ENCODE measurements around the gene GIPR. TPM values are rescaled to one million over a fixed set of nuclear protein-coding genes. Genes with fewer than 3 reads are reported as not detected.
A peak's percentile ranks its signal among the peaks of the same experiment; 100 is the strongest.

Gene GIPR
- total and polyA plus RNA-seq, 3 donors from 2014 or later = 0.16 to 0.74 (median 0.50) TPM

DNA sequence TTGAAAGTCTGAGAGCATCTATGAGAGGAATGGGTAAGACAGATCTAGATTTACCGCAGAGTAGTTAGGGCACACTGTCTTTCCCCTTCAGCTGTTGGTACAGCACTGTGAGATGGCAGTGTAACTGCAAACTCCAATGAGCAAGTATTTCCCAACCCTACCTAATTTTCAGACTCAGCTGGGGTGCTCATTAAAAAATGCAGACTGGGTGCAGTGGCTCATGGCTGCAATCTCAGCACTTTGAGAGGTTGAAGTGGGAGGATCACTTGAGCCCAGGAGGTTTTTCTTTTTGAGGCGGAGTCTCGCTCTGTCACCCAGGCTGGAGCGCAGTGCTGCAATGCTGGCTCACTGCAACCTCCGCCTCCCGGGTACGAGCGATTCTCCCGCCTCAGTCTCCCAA is 37.1 kb downstream of the GIPR start:
- intact Hi-C loops (cut with DNase I; ENCODE audit: low total_unique reads) = no loop called here
- Histone ChIP-seq H3K27me3 (no peaks in the 10 kb centered on the region), H3K36me3 (ENCODE audit: low read depth, missing control alignments) (no peaks in the 10 kb centered on the region), H3K4me1 (no peaks in the 10 kb centered on the region), H3K4me3 (no peak overlapping the region), H3K9me3 (no peaks in the 10 kb centered on the region), H3K27ac (no peak overlapping the region)
- TF ChIP-seq POLR2A (IDR thresholded peaks at IDR 0.05) = no peak
- TF ChIP-seq, protein P1, sequence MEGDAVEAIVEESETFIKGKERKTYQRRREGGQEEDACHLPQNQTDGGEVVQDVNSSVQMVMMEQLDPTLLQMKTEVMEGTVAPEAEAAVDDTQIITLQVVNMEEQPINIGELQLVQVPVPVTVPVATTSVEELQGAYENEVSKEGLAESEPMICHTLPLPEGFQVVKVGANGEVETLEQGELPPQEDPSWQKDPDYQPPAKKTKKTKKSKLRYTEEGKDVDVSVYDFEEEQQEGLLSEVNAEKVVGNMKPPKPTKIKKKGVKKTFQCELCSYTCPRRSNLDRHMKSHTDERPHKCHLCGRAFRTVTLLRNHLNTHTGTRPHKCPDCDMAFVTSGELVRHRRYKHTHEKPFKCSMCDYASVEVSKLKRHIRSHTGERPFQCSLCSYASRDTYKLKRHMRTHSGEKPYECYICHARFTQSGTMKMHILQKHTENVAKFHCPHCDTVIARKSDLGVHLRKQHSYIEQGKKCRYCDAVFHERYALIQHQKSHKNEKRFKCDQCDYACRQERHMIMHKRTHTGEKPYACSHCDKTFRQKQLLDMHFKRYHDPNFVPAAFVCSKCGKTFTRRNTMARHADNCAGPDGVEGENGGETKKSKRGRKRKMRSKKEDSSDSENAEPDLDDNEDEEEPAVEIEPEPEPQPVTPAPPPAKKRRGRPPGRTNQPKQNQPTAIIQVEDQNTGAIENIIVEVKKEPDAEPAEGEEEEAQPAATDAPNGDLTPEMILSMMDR (IDR thresholded peaks at IDR 0.05) = no peak
- 88 to 89% methylated on average over 9 of the region's 9 CpGs for WGBS, 2 donors
- no peak for DNase-seq

DNA sequence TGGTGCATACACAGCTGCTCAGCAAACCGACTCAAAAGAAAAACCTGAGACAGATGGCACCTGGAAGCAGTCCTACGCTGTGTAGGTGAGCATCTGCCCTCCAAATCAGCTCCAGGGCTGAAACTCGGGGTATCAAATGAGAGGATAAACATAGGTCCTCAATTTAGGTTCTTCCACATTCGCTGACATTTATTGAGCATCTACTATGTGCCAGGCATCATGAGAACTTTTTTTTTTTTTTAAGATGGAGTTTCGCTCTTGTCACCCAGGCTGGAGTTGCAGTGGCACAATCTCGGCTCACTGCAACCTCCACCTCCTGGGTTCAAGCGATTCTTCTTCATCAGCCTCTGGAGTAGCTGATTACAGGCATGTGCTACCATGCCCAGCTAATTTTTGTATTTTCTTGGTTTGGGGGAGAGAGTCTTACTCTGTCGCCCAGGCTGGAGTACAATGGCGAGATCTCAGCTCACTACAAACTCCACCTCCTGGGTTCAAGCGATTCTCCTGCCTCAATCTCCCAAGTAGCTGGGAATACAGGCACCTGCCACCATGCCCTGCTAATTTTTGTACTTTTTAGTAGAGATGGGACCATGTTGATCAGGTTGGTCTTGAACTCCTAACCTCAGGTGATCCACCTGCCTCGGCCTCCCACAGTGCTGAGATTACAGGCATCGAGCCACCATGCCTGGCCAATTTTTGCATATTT is 37.8 kb downstream of the GIPR start:
- Histone ChIP-seq H3K4me3 (no peak overlapping the region), H3K27ac (no peak overlapping the region), H3K4me1 (no peaks in the 10 kb centered on the region), H3K27me3 (no peaks in the 10 kb centered on the region), H3K9me3 (no peaks in the 10 kb centered on the region), H3K36me3 (ENCODE audit: low read depth, missing control alignments) (no peaks in the 10 kb centered on the region)
- no peak for DNase-seq
- WGBS, 2 donors = 92 to 93% methylated on average over 12 of the region's 12 CpGs
- TF ChIP-seq, protein P1 (IDR thresholded peaks at IDR 0.05) = no peak
- no peak for TF ChIP-seq POLR2A (IDR thresholded peaks at IDR 0.05)
- intact Hi-C loops (cut with DNase I; ENCODE audit: low total_unique reads) = no loop called here

GRCh38 chr19:45710356-45711130 is 42.5 kb downstream of the GIPR start:
- WGBS, 2 donors = 56 to 65% methylated on average over 10 of the region's 10 CpGs
- no peak for DNase-seq
- Histone ChIP-seq H3K27ac (no peak overlapping the region), H3K4me1 (no peaks in the 10 kb centered on the region), H3K9me3 (no peaks in the 10 kb centered on the region), H3K27me3 (no peaks in the 10 kb centered on the region), H3K36me3 (ENCODE audit: low read depth, missing control alignments) (no peaks in the 10 kb centered on the region), H3K4me3 (no peak overlapping the region)
- intact Hi-C loops (cut with DNase I; ENCODE audit: low total_unique reads) = no loop called here
- no peak for TF ChIP-seq POLR2A (IDR thresholded peaks at IDR 0.05)
- TF ChIP-seq, protein P1 (IDR thresholded peaks at IDR 0.05) = no peak

DNA sequence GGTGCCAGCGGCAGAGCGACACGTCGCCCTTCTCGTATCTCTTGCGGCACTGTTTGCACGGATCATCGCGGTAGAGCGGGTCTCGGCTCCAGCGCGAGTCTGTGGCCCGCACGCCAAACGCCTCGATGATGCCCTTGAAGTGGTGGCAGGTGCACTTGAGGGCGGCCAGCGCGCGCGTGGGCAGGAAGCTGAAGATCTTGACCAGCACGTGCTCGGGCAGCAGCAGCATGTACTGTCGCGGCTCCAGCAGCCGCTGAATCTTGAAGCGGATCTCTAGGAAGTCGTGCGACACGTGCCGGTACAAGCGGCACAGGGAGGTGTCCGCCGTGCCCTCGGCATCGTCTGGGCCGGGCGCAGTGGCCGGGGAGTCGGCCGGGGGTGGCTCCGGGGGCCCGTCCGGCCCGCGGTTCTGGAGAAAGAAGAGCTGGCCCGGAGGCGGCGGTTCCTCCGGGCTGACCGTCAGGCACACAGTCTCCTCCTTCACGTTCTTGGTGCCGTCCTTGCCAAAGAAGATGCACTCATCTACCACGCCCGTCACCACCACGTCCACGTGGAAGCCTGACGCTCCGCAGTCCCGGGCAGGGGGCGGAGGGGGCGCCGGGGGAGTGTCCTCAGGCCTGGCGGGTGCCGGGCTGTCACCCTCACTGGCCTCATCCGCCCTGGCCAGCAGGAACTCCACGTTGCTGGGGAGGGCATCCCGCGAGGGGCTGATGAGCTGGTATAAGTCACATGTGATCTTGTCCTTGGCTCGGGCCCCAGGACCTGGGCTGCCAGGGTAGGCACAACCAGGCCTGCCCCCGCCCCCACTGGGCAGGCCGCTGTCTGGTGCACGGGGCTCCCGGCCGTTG is 44.1 kb downstream of the GIPR start:
- Histone ChIP-seq H3K27ac (no peak overlapping the region), H3K4me1 (peaks cover 4% of the 10 kb centered on the region), H3K4me3 (peak overlapping the region in 1 of 2 donors; percentile 18), H3K27me3 (no peaks in the 10 kb centered on the region), H3K36me3 (ENCODE audit: low read depth, missing control alignments) (no peaks in the 10 kb centered on the region), H3K9me3 (no peaks in the 10 kb centered on the region)
- no peak for DNase-seq
- intact Hi-C loops (cut with DNase I; ENCODE audit: low total_unique reads) = no loop called here
- TF ChIP-seq POLR2A (IDR thresholded peaks at IDR 0.05) = no peak
- TF ChIP-seq, protein P1 (IDR thresholded peaks at IDR 0.05) = no peak
- 74 to 80% methylated on average over 29 to 75 of the region's 76 CpGs for WGBS, 2 donors
